A673 (cell line): ENCODE data around the gene FOXN4.

Experiments used
- CTCF ChIP-seq: fragments of 300-800, 200-600 bp; sonication (generic); conservative IDR thresholded peaks from 2 replicates; pipeline ENCODE4 v1.5.1; 2017; ENCODE audit warnings: low read depth, mild to moderate bottlenecking, antibody characterized with exemption, low read length, moderate library complexity, mixed read lengths
- EZH2 ChIP-seq: fragments of 200-600 bp; sonication (generic); IDR thresholded peaks from 2 replicates; pipeline ENCODE4 v1.6.1; 2017; ENCODE audit warnings: borderline replicate concordance, low read depth, mild to moderate bottlenecking, mixed read lengths, antibody characterized with exemption, low read length; ENCODE audit not compliant: poor library complexity, severe bottlenecking

- TF ChIP-seq CTCF (no peak), EZH2 (no peak)
Observed at GRCh38 chr12:109309381-109310246, 530 bp upstream of the FOXN4 start.
